ENCODE data around the gene RRBP1.

RRBP1 gene

DNA sequence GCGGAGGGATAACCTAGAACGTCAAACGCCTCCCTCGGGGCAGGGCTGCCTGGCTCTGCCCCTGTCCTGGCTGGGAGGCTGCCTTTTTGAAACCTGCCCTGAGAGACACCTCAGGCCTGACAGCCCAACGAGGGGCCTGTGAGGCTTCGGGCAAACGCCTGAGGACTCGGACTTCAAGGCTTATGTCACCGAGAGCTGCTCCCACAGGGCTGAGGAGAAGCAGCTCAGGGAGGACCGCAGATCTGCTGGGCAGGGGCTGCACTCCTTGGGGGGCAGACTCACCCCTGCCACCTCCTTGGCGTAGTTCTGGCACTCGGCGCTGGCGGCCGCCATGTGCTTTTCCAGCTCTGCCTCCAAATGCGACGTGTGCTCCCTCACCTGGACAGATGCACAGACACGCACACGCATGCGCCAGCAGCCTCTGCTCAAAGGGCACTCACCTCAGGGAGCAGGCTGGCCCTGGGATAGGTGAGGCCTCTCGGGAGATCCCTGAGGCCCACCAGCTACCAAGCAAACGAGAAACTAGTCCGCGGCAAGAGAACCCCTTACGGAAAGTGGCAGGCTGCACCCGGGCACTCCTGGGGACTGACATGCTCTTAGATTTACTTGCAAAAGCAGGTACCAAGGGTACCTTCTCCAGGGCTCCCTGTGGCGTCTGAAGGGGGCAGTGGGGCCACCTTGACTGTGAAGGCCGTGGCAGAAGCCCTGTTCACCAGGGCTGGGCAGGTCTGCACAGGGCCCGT is 62.5 kb downstream of the RRBP1 start:
- no peak overlapping the region for H3K4me3 ChIP-seq (ENCODE audit: low read depth, low read length)
- TF ChIP-seq, protein P1, sequence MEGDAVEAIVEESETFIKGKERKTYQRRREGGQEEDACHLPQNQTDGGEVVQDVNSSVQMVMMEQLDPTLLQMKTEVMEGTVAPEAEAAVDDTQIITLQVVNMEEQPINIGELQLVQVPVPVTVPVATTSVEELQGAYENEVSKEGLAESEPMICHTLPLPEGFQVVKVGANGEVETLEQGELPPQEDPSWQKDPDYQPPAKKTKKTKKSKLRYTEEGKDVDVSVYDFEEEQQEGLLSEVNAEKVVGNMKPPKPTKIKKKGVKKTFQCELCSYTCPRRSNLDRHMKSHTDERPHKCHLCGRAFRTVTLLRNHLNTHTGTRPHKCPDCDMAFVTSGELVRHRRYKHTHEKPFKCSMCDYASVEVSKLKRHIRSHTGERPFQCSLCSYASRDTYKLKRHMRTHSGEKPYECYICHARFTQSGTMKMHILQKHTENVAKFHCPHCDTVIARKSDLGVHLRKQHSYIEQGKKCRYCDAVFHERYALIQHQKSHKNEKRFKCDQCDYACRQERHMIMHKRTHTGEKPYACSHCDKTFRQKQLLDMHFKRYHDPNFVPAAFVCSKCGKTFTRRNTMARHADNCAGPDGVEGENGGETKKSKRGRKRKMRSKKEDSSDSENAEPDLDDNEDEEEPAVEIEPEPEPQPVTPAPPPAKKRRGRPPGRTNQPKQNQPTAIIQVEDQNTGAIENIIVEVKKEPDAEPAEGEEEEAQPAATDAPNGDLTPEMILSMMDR (IDR thresholded peaks at IDR 0.05; ENCODE audit: borderline replicate concordance, insufficient read depth, low read depth, low read length) = no peak

DNA sequence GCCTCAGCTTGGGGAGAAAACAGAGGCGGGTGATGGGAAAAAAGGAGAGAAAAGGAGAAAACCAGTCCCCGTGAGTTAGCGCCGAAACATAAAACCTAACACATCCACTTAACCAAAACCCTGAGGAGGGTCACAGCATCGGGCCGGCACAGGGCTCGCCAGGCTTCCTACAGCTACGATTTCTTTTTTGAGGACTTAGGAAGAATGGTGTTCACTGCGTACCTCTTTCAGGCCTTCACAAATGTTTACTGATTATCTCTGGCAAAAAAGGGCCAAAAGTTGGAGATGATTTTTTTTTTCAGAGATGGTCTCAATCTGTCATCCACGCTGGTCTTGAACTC is 63.4 kb downstream of the RRBP1 start:
- no peak overlapping the region for H3K4me3 ChIP-seq (ENCODE audit: low read depth, low read length)
- TF ChIP-seq, protein P1 (IDR thresholded peaks at IDR 0.05; ENCODE audit: borderline replicate concordance, insufficient read depth, low read depth, low read length) = no peak

DNA sequence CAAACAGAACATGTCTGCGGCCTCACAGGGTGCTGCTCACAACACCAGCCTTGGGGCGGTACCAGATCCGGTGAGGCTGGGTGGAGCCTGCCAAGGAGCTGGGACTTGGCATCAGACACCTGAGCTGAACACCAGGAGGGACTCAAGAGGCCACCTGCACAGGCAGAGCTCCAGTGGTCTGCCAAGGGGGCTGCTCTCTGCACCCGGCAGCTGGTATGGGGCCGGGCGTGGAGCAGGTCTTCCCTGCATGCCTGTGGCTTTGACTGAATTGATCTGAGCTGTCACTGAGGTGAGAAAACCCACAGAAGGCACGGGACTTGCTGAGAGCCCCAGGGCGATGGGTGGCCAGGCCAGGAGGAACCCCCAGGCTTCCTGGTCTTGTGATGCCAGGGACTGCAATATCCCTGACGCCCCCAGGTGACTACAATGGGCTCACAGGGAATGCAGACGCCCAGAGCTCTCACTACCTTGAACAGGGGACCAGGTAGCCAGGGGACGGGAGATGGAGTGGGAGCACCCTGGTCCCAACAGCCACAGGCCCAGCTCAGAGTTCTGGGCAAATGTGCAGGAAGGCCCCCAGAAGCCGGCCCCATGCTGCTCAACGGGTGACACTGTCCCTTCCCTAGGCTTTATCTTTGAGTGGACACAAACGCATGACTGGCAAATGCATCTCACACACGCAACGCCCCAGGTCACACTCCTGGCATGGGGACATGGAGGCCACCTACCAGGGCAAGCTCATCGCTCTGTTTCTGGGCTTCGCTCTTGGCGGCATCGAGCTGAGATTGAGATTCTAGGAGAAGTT is 64.0 kb downstream of the RRBP1 start:
- TF ChIP-seq, protein P1 (IDR thresholded peaks at IDR 0.05; ENCODE audit: borderline replicate concordance, insufficient read depth, low read depth, low read length) = no peak
- H3K4me3 ChIP-seq (ENCODE audit: low read depth, low read length) = no peak overlapping the region

DNA sequence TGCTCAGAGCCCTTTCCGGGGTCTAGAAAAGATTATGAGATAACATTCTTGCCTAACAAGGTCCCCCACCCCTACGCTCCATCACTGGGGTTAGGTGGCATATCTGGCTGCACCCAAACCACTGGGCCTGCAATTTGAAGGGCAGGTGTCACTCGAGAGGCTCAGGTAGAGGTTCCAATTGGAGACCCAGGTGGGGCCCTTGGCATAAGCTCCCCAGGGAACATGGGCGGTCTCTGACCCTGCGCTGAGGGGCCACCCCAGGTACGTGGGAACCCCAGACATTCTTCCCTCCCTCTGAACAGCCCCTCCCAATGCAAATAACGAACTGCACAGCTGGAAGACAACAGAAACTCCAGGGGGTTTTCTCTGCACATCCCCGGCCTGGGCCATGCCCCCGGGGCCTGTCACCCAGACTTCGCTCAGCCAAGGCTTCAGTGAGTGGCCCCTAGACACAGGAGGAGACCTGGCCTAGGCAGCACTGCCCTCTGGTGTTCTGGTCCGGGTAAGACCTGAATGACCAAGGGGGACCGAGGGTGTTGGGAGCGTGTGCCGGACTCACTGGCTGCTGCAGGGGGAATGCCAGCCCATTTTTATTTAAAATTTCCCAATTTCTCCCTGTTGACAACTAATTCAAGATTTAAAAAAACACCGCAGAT is 64.7 kb downstream of the RRBP1 start:
- TF ChIP-seq, protein P1 (IDR thresholded peaks at IDR 0.05; ENCODE audit: borderline replicate concordance, insufficient read depth, low read depth, low read length) = peak; percentile 62
- no peak overlapping the region for H3K4me3 ChIP-seq (ENCODE audit: low read depth, low read length)

DNA sequence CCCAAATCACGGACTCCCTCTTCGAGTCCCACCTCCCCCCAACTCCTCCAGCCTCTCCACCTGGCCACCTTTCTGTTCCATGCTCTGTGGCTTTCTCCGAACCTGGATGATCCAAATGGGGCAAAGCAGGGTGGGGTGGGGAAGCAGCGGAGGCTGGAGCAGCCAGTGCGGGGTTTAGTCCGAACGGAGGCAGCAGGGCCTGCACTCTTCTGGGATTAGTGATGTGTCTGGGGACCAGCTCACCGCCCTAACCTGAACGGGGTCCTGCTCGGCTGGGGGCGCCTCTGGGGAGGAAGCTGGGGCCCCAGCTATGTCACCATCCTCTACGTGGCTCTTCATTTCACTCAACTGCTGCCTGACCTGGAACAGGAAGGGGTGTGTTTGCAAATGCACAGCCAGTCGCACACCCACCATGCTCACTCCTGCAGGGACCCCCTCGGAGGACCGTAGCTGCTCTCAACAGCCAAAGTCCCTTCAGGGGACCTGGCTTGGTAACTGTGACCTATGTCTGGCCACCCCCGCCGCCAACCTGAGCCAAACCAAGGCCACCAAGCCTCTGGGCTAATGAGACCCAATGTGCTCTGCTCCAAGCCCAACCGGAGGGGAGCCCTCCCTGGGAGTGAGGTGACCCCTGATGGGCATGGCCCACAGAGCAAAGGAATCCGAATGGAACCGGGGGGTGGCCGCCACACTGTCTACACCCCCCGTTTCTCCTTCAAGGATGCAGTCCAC is 65.4 kb downstream of the RRBP1 start:
- H3K4me3 ChIP-seq (ENCODE audit: low read depth, low read length) = no peak overlapping the region
- TF ChIP-seq, protein P1 (IDR thresholded peaks at IDR 0.05; ENCODE audit: borderline replicate concordance, insufficient read depth, low read depth, low read length) = no peak

DNA sequence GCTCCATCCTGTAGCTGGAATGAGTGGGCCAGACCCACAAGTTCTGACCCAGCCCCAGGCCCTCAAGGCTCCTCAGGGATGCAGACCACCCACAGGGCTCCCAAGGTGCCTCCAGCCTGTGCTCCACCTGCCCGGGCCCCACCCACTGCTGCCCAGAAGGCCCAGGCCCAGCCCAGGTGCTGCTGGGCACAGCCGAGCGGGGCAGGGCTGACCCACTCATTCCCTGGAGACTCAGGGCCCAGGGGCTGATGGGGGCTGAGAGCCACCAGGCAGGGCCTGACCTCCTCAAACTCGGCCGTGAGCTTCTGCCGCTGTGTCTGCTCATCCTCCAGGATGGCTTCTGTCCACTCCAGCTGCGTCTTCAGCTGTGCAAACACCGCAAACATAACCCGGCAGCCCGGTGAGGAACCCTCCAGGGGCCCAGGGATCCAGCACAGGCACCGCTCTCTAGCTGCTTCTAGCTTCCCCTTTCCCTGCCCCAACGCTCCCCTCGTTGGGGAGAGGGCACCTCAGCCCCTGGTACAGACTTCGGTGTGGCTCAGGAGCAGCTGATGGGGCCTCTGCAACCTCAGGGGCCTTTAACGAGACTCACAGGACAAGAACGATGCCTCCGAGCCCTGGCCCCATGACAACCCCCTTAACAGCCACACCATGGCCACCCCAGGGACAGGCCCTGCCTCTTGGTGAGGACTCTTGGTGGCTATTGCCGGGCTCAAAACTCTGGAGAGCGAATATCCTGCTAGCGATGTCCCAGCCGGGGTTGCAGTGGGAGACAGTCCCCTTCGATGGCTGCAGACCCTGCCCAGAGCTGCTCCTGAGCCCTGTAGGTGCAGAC is 66.2 kb downstream of the RRBP1 start:
- H3K4me3 ChIP-seq (ENCODE audit: low read depth, low read length) = no peak overlapping the region
- TF ChIP-seq, protein P1 (IDR thresholded peaks at IDR 0.05; ENCODE audit: borderline replicate concordance, insufficient read depth, low read depth, low read length) = no peak
